Activated T-helper 1 cell treated with Interleukin-2 at 50 U/mL for 16 hours (primary cell): ENCODE measurements around the gene DPT.

ENCODE experiments used
- DNase-seq: peaks from one replicate; pipeline ENCODE4 v3.0.0-alpha.2; 2020; ENCODE audit warnings: low read depth

The DPT gene

DNA sequence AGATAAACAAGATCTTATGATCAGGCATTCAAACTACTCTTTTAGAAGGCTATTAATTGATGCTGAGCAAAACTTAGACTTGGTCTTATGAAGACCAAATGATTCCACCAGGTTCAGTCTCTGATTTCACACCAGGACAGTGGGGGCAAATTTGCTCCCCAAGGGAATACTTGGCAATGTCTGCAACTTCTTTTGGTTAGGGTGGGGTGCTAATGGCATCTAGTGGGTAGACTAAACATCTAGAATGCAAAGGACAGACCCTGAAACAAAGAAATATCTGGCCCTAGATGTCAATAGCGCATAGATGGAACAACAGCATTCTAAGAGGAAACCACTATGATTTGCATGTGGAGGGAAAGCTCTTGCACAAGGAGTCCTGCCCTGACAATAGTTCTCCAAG, 30.6 kb downstream of the DPT start:
- DNase-seq = no peak

DNA sequence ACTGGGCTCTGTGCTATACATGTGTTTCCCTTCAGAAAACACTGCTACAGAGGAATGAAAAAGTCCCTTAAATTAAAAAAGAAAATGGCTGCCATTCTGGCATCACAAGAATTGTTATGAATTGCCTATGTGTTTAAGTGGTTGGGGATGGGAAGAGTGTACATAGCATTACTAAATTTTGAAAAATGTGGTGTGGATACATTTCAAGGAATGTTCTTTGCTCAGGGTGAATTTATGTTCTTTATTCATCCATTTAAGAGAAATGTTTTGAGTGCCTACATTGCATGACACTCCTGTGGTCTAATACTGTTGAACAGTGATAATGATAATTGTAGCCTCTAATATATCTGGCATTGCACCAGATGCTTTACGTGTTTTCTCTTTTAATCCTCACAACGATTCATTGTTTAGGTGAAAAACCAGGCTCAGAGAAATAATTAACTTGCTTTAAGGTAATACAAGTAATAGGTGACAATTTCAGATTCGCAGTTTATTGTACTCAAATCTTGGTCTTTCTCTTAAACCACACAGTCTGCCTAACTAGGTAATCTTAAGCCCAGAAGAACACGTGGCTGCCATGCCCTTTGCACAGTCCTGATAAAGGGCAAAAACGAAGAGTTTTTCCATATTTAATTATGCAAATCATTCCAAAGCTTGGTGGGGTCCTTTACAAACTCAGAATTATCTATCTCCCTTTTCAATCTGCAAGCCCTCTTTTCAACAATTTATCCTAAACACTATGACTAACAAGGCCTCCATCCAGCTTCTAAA, 31.5 kb downstream of the DPT start:
- DNase-seq = no peak

DNA sequence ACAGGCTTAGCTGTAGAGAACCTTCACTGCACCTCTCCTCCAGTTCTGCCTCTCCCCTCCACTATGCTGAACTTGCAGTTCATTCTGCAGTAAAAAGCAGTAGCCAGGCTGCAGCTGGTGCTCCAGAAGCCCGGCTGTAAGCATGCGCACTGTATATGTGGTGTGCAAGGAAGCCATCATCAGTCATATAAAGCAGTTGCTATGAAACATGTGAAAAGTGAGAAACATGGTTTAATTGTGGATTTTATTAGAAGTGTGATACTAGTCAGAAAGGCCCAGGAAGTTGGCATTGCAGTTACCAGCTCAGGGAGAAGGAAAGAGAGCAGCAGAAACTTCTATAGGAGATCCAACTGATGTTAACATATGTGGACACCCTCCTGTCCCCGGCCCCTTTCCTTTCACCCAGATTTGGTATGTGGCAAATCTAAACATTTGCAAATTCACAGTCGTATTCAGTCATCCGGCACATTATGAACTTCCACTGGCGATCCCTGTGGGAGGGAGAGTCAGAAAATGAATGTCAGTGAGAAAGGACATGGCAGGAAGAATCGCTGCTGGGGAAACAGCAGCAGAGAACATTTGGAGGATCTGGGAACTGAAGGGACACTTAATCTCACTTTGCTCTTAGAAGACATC, 32.8 kb downstream of the DPT start:
- no peak for DNase-seq

DNA sequence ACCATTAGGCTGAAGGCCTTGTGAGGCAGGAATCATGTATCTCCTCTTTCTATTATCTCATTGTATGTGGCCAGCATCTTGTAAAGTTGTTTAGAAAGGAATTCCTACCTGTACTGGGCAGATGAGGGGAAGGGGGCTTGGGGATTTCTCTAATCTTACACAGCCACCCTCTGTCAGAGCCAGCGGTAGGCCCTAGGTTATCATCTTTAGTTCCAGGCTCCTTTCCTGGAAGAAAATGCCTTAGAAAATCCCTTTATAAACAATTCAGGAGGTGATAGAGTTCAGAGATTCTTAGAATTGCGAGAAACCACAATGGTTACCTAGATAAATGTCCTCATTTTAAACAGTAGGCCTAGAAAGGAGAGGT, 35.2 kb downstream of the DPT start:
- DNase-seq = no peak

DNA sequence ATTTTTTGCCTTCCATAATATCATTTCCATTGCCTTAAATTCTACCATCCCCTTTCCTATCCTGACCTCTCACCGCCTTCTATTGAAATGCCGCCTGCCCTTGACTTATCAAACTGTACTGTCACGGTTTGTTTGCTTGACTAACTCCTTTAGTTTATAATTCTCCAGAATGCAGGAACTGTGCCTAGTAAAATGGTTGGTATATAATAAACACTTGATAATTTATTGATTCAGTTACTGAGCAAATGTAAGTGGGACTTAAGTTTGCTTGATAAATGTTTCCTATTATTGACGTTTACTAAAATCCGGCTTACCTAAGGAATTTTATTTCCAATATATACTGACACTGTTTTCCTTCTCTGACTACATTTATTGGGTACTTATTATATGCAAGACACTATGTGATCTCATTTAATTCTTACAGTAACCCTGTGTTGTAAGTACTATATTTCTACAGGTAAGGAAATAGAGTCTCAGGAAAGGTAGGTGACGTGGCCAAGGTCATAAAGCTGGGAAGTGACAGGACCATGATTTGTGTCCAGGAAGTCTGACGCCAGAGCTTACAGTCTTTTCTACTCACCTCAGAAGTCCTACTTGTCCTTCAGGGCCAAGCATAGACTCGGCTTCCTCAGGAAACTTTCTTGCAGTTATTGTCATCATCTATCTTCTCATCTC, 35.7 kb downstream of the DPT start:
- no peak for DNase-seq

DNA sequence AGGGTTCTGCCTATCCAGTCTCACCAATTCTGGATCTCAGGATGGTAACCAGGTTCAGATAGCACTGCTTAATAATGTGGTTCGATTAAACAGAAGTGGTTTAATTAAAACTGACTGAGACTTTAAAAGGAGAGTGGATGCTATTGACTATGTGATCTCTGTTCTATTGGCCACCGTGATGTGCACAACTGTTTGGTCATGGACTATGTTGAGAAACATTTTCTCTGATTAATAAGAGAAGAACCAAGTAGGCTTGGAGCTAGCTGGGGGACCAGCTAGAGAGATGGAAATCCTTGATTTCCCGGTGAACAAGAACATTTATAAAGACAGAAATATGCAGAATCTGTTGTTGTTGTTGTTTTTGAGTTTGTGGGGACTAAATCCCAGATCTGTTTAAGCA, 36.5 kb downstream of the DPT start:
- DNase-seq = no peak

DNA sequence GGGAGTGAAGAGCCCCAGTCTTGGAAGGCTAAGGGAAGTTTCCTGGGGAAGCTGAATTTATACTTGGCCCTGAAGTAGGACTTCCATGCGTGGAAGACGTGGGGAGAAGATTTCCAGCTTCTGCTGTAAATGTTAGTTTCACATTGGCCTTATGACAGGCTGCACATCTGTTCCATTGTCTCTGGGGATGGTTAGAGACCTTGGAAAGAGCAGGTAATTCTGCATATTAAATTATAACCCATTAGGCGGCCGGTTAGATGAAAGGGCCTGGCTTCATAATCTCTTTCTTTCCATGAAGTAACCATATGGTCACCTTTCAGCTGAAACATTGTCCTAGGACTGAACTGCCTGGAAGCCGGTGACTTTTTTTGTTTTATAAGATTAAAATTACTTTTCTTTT, 37.5 kb downstream of the DPT start:
- no peak for DNase-seq

DNA sequence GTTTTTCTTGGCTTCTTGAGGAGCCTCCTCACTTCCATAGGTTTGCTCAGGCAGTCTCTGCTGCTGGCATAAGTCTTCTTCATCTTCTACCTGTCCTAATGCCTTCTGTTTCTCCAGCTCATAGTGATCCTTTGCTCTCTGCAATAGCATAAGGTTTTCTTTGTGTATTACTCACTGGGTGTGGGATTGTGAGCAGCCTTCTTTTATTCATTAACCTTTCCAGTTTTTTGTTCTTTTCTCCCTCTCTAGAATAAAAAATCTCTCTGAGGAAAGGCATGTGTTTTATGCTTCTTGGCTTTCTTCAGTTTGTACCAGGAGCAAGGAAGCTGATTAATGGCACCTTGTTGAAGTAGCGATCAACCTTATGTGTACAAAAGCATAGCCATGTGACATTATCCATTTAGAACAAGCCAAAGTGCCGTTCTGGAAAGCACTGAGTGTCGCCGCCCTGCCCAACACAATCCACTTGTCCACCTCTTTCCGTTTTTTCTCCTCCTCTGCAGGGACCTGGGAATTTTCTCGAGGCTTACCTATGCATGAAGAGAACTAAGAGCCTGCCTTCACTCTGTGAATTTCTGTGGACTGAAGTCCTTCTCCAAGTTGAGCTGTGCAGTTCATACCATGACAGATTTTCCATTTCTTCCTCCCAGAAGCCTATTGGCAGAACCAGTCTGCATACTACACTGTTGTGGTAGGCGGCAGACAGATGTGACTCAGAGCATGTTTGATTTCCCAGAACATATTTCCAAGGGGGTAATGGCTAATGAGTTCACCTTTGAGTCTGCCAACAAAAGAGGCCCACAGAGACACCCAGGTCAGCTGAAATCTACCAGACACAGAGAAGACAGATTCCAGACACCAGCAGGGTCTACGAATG, 39.0 kb downstream of the DPT start:
- no peak for DNase-seq

DNA sequence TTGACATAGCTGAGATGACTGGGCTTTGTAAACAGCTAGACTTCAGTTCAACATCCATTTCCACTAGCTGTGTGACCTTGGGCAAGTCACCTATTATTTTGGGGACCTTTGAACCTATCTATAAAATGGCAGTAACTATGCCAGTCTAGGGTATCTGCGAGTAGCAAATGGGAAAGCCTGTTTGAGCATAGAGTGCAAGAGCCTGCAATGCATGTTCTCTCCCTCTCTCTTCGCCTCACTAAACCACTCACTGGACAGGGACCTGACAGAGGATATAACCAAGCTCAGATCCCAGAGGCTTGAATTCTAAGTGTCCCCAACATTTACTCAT, 39.7 kb downstream of the DPT start:
- DNase-seq = no peak

DNA sequence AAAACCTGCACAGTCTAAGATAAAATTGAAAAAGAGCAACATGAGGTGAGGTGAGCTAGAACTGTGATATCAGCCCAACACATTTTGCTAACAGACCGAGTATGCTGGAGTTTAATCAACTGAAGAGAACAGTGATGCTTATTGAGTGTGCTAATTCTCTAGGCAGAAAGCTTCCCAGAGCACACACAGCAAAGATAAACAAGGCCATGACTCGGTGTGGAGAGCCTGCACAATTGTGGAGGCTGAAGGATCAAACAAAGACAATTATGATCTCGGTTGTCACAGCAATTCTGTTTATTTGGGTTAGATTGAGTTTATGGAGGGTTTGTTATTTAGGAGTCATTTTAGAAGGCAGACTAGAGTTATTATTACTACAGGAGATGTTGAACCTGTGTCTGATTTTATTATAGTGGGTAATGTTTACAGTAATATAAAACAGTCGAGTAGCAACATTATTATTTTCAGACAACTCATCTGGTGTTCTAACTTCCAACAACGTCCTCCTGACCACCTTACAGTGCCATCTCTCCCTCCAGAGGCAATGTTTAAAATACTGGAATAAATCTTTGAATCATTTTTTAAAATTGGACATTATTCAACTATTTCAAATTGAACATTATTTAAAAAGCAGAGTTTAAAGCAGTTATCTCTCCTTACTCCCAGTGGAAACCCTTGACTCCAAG, 40.2 kb downstream of the DPT start:
- DNase-seq = no peak

DNA sequence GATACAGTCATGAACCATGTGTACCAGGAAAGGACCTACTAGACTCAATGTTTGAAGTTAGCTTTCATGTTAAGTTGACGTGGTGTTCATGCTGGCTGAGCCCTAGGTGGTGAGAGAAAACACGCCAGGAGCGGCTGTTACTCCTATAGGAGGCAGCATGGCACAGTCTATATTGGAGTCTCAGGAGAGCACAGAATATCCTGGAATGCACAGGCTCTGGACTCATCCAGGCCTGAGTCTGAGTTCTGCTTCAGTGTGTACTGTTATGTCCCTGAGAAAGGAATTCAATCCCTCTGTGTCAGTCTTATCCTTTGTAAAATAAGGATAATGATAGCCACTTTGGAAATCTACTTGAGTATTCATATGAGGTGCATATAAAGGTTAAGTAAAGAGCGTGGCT, 41.2 kb downstream of the DPT start:
- no peak for DNase-seq

DNA sequence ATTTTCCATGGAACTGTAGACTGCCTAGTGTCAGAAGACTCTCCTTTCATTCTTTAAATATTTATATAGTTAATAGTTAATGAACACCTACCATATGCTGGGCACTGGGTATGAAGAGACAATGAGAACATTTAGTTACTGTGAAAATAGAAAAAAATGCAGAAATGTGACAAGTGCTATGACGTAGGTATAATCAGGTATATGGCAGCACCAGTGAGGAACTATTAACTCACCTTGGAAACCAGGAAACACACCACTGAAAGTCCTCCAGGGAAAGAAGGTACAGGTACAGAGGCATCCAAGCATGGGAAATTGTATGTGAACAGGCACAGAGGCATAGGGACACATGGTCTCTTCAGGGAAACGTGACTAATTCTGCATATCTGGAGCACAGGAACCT, 42.3 kb downstream of the DPT start:
- DNase-seq = no peak

DNA sequence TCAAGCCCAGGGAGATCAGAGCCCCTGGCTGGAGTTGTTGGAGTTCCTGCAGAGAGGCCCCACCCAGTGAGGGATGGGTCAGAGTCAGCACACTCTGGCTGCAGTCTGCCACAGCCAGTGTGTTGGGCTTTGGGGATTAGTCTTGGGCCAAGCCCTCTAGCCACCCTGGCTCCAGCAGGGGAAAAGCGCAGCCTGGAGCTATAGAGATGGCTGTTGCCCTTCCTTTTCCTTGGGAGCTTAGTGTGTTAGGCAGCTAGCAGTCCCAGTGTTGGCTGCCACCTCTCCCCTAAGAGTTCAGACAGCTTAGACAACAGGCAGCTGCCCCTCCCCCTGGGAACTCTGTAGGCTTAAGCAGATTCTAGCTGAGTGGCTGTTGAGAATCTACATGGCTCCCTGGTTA, 45.1 kb downstream of the DPT start:
- no peak for DNase-seq

DNA sequence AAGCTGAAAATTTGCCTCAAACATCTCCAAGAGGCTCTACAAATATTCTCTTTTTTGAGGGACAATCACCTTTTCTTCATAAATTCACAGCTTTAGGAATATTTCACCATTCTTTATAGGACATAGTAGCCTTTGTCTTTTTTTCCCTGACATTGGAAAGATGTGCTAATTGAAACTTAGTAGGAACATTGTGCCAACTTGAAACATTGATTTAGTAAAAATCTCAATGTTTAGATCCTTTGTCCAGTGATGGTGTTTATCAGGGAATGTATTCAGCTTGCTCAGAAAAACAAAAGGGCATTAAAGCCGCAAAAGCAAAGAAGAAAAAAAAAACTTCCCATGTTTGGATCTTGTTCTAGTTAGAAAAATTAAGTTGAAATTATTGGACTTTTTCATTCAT, 52.1 kb downstream of the DPT start:
- no peak for DNase-seq

DNA sequence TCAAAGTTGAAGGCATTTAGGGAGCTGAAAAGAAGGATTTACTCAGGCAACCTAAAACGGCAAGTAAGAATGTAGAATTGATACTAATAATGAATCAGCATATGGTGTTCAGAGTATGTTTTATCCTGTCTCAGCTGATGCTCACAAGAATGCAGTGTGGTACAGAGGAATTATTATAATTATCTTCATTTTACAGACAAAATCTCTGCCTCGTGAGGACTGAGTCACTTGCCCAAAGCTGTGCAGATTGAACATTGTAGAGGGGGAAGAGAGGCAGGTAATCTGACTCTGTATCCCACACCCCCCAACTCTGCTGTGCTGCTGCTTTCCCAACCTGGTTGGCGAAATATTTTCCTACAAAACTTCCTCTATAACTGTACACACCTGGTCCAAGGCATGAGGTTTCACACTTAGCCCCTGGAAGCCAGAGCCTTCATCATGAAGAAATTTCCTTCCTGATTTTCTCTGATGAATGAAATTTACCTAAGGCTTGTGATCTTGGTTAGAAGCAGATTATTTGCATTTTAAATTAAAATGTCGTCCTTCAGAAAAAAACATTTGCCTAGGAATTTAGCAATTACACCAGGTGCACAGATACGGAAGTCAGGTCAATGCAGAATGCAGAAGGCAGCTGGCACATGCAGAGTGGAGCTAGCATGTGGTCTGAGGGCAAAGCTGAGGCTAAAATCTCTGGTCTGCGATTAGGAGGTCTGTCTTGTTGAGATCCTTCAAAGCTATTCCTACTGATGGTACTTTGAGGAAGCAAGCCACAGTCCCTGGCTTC, 52.8 kb downstream of the DPT start:
- DNase-seq = no peak

DNA sequence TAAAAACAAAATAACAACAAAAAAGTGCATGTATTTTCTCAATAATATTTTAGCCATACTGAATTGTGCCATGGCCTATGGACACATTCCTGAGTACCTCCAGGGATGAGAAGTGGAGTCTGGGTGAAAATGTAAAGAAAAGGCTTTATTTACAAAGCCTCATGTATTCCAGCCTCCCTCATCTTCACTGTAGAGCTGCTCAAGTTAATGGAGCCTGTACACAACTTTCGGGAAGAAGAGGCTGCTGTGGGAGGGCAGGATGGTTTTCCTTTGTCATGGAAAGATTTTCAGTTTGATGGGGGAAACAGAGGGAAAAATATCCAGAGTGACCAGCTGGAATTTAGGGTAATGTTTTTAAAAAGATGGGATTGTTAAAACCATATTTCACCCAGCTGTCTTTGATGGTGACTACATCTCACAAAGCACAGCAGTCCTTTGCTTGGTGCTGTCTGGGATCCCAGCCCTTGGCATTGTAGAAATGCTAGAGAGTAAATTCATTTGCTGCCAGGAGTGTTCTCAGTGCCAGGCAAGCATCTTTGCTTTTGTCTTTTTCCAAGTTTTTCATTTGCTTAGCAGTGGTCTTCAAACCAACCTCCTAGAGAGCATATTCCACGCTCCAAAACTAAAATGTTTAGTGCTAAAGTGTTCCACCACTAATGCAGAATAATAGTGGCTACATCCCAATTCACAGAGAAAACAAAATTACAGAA, 54.9 kb downstream of the DPT start:
- DNase-seq = no peak

DNA sequence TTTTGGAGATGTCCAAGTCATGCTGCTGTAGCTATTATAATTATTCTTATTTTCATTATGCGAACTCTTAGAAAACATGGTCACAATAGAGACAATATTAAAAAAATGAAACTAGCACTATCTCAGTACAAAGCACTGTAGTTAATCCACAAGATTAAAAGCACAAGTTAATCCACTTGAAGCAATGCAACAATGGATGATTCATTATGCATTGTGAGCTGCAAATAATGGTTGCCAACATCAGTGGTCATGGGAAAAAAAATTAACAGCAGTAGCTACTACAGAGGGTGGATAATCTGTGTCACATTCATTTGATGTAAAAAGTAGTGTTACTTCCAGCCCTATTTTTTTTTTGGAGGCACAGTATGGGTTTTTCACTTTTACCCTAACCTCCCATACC, 56.7 kb downstream of the DPT start:
- DNase-seq = no peak

DNA sequence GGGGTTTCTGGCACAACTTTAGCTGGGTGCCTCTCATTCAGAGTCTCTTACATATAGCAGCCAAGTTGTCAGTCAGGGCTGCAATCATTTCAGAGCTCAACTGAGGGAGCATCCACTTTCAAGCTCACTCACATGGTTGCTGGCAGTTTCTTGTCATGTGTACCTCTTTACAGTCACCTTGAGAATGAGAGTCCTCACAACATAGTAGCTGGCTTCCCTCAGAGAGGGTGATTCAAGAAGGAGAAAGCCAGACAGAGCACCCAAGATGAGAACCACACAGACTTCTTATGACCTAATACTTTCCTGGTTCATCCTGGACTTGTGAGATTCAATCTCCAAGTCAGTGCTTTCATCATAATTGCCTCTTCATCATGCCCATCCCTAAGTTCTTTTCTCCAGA, 57.2 kb downstream of the DPT start:
- DNase-seq = no peak

DNA sequence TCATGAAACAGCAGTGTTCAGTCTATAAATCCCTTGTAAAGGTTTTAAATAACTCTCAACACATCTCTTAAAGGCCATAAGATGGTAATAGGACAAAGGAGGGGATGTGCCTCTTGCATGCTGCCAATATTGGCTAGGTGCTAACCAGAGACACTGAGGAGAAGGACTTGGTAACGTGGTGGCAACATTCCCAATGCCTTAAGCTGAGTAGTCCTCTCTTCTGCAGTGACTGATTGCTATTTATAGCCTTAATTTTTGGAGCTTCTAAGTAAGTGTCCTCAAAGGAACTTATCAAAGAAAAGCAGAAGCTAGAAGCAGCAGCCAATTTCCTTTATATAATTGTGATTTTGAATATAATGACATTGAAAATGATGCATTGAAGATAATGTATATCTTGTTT, 63.0 kb downstream of the DPT start:
- DNase-seq = no peak

DNA sequence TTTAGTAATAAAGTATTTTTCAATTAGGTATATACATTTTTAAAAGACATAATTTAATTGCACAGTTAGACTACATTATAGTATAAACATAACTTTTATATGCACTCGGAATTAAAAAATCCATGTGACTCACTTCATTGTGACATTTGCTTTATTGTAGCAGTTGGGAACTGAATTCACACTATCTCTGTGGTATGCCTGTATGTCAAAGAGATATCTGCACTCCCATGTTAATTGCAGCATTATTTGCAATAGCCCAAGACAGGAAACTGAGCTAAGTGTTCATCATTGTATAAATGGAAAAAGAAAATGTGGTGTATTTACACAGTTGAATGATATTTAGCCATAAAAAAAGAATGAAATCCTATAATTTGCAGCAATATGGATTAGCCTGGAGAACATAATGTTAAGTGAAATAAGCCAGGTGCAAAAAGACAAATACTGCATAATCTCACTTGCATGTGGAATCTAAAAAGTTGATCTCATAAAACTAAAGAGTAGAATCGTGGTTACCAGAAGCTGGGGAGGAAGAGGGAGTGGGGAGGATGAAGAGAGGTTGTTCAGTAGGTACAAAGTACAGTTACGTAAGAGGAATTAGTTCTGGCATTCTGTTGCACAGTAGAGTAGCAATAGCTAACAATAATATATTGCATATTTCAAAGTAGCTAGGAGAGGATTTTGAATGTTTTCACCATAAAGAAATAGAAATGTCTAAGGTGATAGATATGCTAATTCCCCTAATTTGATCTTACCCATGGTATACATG, 64.8 kb downstream of the DPT start:
- no peak for DNase-seq
